HL-60 (cell line): ENCODE data around the gene SEPTIN5.

Experiments
- DNase-seq, 2 experiments: peaks; one replicate each; pipeline ENCODE4 v3.0.0-alpha.2; 2010 to 2020; ENCODE audit warnings: low read depth in 1 of 2, low spot score in 1 of 2
- H3K27ac ChIP-seq: fragments of 250-450 bp; sonication (Bioruptor Pico); replicated peaks from 2 replicates; pipeline ENCODE4 v1.5.1; 2020; ENCODE audit warnings: mild to moderate bottlenecking, moderate library complexity
- H3K27me3 ChIP-seq: fragments of 250-450 bp; sonication (Bioruptor Pico); 2 replicates; pipeline ENCODE4 v1.5.1; 2021; ENCODE audit warnings: mild to moderate bottlenecking, moderate library complexity; ENCODE audit not compliant: insufficient read depth, poor library complexity, severe bottlenecking
- H3K4me3 ChIP-seq: replicated peaks from 2 replicates; pipeline ENCODE4 v1.5.1; 2011; ENCODE audit warnings: mild to moderate bottlenecking, control low read depth, low read length; ENCODE audit not compliant: insufficient read depth
- GABPA ChIP-seq: IDR thresholded peaks from 2 replicates; pipeline ENCODE4 v1.6.1; 2012; ENCODE audit warnings: low read depth
- POLR2AphosphoS5 ChIP-seq: IDR thresholded peaks from 2 replicates; pipeline ENCODE4 v1.6.1; 2012; ENCODE audit warnings: low read depth
- REST ChIP-seq: IDR thresholded peaks from 2 replicates; pipeline ENCODE4 v1.6.1; 2012; ENCODE audit warnings: low read depth; ENCODE audit not compliant: insufficient replicate concordance
- SPI1 ChIP-seq: IDR thresholded peaks from 2 replicates; pipeline ENCODE4 v1.6.1; 2012; ENCODE audit warnings: low read depth, mild to moderate bottlenecking, borderline replicate concordance
- TF ChIP-seq, protein P1 (sequence below): IDR thresholded peaks from one replicate; pipeline ENCODE4 v1.5.1; 2011; ENCODE audit warnings: low read length, control low read depth, inconsistent platforms; ENCODE audit not compliant: insufficient read depth

The SEPTIN5 gene

GRCh38 chr22:19770349-19771220 is 56.3 kb downstream of the SEPTIN5 start:
- no peak overlapping the region for H3K4me3 ChIP-seq
- DNase-seq = no peak
- no peak overlapping the region for H3K27ac ChIP-seq
- TF ChIP-seq, protein P1, sequence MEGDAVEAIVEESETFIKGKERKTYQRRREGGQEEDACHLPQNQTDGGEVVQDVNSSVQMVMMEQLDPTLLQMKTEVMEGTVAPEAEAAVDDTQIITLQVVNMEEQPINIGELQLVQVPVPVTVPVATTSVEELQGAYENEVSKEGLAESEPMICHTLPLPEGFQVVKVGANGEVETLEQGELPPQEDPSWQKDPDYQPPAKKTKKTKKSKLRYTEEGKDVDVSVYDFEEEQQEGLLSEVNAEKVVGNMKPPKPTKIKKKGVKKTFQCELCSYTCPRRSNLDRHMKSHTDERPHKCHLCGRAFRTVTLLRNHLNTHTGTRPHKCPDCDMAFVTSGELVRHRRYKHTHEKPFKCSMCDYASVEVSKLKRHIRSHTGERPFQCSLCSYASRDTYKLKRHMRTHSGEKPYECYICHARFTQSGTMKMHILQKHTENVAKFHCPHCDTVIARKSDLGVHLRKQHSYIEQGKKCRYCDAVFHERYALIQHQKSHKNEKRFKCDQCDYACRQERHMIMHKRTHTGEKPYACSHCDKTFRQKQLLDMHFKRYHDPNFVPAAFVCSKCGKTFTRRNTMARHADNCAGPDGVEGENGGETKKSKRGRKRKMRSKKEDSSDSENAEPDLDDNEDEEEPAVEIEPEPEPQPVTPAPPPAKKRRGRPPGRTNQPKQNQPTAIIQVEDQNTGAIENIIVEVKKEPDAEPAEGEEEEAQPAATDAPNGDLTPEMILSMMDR = no peak
- no peak for TF ChIP-seq POLR2AphosphoS5
- TF ChIP-seq GABPA = no peak
- no peak for TF ChIP-seq SPI1
- no peak for TF ChIP-seq REST
- peaks cover 22% of the 10 kb centered on the region for H3K27me3 ChIP-seq

DNA sequence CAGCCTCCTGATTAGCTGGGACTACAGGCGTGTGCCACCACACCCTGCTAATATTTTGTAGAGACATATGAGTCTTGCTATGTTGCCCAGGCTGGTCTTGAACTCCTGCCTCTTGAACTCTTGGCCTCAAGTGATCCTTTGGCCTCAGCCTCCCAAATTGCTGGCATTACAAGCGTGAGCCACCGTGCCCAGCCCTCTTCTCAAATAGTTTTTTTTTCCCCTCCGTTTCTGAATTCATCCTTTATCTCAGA is 58.0 kb downstream of the SEPTIN5 start:
- Histone ChIP-seq H3K27me3 (peaks cover 20% of the 10 kb centered on the region), H3K4me3 (no peak overlapping the region), H3K27ac (no peak overlapping the region)
- TF ChIP-seq GABPA (no peak), SPI1 (no peak), POLR2AphosphoS5 (no peak), REST (no peak)
- TF ChIP-seq, protein P1 = no peak
- DNase-seq = no peak
